GM19372 (cell line): ENCODE results near the gene RASGRP4.
"Not testable (repeated sequence)": the region's sequence is repeated elsewhere in the genome, so short reads cannot be mapped to it uniquely, and the experiment has no call there.

Experiments used
- ATAC-seq: cut with Tn5 transposase; IDR thresholded peaks from one replicate; pipeline ENCODE4 v1.9.1; 2021; ENCODE audit warnings: mild to moderate bottlenecking, low read depth, moderate library complexity; ENCODE audit not compliant: unreplicated experiment

Gene RASGRP4, protein sequence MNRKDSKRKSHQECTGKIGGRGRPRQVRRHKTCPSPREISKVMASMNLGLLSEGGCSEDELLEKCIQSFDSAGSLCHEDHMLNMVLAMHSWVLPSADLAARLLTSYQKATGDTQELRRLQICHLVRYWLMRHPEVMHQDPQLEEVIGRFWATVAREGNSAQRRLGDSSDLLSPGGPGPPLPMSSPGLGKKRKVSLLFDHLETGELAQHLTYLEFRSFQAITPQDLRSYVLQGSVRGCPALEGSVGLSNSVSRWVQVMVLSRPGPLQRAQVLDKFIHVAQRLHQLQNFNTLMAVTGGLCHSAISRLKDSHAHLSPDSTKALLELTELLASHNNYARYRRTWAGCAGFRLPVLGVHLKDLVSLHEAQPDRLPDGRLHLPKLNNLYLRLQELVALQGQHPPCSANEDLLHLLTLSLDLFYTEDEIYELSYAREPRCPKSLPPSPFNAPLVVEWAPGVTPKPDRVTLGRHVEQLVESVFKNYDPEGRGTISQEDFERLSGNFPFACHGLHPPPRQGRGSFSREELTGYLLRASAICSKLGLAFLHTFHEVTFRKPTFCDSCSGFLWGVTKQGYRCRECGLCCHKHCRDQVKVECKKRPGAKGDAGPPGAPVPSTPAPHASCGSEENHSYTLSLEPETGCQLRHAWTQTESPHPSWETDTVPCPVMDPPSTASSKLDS

DNA sequence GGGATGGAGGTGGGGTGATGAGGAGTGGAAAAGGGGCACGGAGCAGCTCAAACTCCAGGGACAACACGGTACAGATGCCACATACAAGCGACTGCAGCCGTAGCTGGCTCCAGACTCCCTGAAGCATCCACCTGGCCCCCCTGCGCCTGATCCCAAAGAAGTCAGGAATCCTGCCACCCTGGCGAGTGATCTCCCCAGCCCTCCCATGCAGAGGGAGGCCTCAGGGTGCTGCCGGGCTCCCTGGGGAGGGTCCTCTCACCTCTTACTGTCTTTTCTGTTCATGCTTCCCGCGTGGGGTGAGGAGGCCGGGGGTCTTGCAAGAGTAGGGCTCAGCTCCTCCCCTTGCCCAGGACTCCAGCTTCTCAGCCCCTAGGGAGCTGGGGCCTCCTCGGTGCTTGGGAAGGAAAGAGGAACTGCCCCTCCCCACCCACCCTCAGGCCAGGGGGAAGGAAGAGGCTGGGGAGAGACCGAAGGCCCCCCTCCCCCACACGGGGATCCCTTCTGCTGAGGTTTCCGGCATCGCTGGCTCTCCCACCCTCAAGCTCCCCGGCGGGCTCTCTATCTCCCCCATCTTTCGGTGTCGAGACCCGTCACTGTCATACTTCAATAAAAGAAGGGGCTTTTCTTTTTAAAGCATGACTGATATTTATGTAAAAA is at the start of gene RASGRP4:
TSS of gene RASGRP4 (minus strand) at position 410 of the 657 bp plus-strand sequence. CDS start at position 282, 128 bp downstream.
- no peak for ATAC-seq

DNA sequence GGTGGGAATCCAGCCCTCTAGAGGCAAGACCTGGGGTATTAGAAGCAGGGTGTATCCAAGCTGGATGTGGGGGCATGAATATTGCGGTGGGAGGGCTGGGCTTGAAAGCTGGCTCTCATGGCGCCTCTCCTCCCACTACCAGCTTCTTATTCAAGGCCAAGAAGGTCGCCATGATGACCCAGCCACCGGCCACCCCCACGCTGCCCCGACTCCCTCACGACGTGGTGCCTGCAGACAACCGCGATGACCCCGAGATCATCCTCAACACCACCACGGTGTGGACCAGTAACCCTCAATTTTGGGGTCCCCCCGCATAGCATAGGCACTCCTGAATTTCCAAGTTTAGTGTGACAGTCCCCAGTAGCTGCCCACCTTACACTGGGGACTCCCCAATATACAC is 49.2 kb upstream of the RASGRP4 start:
- no peak for ATAC-seq

DNA sequence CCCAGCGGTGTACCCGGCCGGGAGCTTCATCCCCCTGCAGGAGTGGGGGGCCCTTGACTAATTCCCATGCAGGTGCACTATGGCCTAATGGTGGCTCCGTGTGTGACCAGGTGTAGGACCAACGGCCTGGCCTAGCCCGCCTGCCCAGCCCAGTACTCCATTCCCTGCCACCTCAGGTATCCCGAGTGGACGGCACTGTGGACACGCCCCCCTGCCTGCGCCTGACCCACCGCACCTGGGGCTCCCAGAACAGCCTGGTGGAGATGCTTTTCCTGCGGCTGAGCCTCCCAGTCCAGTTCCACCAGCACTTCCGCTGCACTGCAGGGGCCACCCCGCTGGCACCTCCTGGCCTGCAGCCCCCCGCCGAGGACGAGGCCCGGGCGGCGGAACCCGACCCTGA is 47.2 kb upstream of the RASGRP4 start:
- ATAC-seq = no peak

DNA sequence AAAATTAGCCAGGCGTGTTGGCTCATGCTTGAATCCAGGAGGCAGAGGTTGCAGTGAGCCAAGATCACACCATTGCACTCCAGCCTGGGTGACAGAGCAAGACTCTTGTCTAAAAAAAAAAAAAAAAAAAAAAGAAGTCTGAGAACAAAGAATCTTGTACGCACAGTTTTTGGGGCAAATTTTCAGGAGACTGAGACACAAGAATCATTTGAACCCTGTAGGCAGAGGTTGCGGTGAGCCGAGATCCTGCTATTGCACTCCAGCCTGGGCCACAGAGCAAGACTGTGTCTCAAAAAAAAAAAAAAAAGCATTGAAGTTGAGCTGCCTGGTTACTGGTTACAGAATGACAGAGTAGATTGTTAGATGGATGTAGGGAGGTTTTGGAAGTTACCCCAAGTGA is 46.7 kb upstream of the RASGRP4 start:
- not testable (repeated sequence) for ATAC-seq

DNA sequence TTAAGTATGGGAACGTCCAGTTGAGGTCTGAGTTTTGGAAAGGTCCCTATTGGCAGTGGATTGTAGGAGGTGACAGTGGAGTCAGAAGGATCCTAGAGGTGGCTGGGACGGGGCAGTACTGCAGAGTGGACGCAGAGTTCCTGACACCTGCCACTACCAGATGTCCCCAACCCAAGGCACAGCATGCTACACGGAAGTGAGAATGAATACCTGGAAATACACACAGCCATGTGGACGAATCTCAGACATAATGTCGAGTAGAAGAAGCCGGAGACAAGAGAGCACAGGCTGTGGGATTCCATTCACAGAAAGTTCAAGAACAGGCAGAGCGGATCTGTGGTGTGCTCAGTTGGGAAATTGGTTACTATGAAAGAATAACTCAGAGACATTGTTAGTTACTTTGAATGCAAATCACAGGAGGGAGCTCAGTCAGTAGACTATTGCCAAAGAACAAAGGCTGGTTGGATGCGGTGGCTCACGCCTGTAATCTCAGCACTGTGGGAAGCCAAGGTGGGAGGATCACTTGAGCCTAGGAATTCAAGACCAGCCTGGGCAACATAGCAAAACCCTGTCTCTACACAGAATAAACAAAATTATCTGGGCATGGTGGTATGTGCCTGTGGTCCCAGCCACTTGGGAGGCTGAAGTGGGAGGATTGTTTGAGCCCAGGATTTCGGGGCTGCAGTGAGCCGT is 44.9 kb upstream of the RASGRP4 start:
- no peak for ATAC-seq

DNA sequence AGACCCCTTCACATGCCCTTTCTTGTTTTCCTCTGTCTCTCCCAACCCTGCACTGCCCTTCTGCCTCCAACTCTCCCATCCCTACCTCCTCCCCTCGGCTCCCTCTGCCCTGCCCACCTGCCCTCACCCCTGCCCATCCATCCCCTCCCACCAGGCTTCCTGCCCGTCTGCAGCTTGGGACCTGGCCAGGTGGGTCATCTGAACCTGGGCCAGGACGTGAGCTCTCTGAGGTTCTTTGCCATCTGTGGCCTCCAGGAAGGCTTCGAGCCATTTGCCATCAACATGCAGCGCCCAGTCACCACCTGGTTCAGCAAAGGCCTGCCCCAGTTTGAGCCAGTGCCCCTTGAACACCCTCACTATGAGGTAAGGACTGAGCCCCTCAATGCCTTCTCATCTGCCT is 43.1 kb upstream of the RASGRP4 start:
- no peak for ATAC-seq

DNA sequence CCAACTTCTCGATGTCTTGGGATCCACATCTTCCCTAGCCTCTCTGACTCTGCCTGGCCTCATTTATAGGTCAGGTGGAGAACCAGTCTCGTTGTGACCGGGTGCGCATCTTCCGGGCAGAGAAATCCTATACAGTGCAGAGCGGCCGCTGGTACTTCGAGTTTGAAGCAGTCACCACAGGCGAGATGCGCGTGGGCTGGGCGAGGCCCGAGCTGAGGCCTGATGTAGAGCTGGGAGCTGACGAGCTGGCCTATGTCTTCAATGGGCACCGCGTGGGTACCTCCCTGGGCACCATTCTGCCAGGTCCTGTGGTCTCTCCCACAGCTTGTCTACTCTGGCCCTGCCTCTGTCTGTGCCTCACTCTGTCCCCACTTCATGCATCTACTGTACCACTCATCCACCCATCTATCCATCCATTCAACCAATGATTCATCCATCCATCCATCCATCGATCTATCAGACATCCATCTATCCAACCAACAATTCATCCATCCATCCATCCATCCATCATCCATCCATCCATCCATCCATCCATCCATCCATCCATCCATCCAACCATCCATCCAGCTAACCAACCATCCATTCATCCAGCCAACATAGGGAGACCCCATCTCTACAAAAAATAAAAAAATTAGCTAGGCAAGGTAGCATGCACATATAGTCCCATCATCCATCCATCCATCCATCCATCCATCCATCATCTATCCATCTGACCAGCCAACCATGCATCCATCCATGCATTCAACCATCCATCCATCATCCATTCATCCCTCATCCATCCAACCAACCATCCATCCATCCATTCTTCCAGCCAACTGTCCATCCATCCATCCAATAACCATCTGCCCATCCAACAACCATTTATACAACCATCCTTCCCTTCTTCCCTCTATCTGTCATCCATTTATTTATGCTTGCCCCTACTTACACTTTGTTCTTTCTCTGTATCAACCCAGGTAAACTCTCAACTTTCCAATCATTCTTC is 41.8 kb upstream of the RASGRP4 start:
- no peak for ATAC-seq

DNA sequence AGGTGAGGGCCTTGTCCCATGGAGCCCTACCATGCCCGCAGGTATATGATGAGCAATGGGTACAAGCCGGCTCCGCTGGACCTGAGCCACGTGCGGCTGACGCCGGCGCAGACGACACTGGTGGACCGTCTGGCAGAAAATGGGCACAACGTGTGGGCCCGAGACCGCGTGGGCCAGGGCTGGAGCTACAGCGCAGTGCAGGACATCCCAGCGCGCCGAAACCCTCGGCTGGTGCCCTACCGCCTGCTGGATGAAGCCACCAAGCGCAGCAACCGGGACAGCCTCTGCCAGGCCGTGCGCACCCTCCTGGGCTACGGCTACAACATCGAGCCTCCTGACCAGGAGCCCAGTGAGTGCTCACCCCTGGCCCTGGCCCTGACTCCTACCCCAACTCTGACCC is 40.0 kb upstream of the RASGRP4 start:
- no peak for ATAC-seq

DNA sequence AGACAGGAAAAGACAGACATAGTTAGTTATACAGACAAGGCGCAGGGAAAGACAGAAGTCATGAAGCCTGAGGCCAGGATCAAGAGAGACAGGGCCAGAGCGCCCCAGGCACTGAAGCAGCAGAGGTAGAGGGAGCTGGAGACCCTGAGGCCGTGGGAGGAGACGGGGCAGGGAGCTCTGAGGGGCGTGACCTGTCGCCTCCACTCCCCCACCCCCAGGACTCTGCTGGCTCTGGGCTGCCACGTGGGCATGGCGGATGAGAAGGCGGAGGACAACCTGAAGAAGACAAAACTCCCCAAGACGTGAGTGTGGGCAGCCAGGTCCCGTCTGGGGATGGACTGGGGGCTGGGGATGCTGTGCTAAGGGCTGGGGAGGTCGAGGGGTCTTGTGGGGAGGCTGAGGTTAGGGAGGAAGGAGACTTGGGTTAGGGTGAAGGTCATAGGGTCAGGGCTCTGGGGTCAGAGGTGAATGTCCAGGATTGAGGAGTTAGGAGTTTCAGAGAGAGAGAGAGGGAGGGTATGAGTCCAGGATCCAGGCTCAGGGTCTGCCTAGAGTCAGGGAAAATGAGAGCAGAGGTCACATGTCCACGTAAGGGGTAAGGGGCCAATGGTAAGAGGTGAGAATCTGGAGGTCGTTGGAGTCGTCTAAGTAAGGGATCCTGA is 38.5 kb upstream of the RASGRP4 start:
- ATAC-seq = no peak

DNA sequence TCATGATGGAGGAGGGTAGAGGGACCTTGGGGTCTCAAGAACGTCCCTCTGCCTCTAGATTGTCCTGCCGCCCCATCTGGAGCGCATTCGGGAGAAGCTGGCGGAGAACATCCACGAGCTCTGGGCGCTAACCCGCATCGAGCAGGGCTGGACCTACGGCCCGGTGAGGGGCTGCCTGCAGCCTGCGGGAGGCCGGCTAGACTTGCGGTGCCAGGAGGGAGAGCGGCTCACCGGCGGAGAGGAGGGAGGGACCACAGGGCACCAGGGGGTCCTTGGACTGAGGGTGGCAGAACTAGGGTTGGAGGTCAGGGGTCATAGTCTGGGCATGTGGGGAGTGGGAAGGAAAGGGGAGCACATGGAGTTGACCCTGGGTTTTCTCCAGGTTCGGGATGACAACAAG is 37.3 kb upstream of the RASGRP4 start:
- no peak for ATAC-seq

DNA sequence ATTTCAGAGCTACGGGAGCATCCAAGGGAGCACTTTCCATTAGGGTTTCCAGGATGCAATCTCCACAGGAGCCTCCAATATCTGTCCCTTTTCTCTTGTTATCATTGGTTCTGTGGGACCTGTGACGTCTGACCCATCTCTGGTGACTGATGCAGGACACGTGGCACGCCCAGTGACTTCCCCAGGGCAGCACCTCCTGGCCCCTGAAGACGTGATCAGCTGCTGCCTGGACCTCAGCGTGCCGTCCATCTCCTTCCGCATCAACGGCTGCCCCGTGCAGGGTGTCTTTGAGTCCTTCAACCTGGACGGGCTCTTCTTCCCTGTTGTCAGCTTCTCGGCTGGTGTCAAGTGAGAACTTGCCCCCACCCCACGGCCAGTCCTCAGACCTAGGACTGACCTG is 33.0 kb upstream of the RASGRP4 start:
- ATAC-seq = no peak

DNA sequence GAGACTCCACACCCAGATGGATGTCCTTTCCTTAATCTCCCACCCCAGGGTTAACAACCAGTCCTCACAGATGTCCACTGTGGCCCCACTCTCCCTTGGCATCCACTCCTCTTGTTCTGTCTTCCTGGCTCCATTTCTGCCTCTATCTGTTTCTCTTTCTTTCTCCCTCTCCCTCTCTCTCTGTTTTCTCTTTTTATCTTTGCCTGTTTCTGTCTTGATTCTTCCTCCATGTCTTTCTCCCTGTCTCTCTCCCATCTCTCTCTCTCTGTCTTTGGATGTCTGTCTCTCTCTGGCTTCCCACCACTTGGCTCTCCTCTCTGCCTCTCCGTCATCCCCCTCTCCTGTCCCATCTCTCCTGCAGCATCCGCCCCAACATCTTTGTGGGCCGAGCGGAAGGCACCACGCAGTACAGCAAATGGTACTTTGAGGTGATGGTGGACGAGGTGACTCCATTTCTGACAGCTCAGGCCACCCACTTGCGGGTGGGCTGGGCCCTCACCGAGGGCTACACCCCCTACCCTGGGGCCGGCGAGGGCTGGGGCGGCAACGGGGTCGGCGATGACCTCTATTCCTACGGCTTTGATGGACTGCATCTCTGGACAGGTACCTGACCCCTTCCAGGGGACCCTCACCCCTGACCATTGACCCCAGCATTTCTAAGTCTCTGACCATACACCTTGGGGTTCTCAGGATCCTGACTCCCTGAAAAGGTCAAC is 31.8 kb upstream of the RASGRP4 start:
- no peak for ATAC-seq

DNA sequence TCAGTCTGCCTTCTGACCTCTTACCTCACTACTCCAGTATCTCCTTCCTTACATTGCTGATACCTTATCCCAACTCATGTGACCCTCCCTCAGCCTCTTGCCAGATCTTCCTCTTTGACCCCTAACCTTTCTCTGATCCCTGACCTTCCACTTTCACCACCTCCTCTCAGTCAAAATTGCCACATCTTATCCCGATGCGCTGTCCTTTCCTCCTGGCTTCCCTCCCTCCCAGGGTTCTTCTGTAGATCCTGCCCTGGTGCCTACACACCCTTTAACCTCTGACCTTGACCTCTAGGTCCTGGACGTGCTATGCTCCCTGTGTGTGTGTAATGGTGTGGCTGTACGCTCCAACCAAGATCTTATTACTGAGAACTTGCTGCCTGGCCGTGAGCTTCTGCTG is 31.2 kb upstream of the RASGRP4 start:
- no peak for ATAC-seq

DNA sequence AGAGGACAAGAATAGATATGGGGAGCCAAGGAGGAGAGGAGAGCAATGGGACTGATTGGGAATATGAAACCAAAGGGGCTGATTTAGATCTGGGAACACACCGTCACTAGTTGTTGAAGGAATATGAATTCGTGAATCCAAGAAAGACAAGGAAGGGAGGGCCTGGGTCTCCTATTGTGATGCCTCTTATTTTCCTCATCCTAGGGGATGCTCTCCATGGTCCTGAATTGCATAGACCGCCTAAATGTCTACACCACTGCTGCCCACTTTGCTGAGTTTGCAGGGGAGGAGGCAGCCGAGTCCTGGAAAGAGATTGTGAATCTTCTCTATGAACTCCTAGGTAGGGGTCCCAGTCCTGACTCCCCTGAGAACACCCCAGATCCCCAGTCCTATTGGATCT is 29.0 kb upstream of the RASGRP4 start:
- no peak for ATAC-seq

DNA sequence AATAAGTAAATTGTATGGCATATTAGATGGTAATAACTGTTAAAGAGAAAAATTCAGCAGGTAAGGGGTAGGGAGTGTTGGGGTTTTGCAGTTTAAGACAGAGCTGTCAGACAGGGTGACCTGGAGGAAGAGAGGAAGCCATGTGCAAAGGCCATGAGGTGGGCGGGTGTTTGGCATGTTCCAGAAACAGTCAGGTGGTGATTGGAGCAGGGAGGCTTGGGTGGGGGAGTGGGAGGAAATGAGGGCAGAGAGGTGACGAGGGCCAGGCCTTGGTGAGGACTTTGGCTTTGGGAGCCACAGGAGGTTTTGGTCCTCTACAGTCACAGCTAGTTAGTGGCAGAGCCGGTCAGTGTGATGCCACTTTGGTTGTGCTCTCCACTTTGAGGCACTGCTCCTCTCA is 27.6 kb upstream of the RASGRP4 start:
- ATAC-seq = no peak

DNA sequence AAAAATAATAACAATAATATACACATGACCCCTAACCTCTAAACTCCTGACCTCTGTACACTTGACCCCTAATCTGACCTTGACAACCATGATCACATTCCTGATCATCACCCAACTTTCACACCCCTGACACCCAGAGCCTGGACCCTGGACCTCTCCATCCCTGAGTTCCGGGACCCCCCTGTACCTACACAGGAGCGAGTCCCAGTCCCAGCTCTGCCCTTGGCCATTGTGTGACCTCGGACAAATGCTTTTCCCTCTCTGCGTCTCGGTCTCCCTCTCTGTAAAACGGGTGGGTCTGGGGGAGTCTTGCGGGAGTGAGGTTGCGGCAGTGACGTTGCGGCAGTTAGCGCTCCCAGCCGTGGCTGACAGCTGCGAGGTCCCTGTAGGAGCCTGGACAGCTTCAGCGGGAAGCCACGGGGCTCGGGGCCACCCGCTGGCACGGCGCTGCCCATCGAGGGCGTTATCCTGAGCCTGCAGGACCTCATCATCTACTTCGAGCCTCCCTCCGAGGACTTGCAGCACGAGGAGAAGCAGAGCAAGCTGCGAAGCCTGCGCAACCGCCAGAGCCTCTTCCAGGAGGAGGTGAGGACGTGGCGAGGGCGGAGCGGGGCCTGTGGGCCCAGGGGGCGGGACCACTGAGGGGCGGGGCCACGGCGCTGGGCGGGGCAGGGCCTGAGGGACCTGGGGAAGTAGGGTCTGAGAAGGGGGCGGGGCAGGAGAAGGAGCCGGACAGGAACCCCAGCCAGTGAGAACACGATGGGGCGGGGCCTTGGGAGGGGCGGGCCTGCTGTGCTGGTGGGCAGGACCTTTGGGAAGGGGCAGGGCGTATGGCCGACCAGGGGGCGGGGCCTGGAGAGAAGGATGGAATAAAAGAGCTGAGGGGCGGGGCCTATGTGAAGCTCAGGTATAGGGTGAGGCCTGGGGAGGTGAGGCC is 26.7 kb upstream of the RASGRP4 start:
- no peak for ATAC-seq

DNA sequence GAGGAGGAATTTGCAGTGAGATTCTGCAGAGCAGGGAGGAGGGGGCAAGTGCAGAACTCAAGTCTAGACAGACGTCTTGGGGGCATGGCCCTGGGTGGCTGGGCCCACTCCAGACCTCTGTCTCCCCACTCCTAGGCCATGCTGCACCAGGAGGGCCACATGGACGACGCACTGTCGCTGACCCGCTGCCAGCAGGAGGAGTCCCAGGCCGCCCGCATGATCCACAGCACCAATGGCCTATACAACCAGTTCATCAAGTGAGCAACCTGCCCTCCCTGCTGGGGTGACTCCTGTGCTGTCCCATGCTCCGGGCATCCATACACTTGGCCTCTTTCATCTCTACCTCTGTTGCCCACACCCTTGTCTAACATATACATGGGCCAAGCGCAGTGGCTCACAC is 25.6 kb upstream of the RASGRP4 start:
- ATAC-seq = no peak

DNA sequence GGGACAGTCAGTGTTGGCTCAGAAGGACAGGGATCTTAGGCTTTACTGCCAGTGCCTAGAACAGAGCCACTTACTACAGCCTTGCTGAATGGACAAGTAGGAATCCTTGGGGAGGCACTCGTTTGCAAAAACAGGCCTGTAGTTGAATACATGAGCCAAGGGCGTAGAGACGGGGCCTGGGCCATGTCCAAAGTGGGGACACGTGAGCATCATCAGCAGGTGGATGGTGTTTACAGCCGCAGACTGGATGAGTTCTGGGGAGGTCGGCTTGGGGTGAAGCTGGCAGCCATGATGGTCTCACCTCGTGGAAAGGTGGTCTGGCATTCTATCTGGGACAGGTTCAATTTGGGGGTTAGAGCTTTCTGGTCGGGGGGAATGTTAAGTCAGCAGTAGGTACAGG is 25.0 kb upstream of the RASGRP4 start:
- no peak for ATAC-seq
